ENCODE measurements around the gene SLAMF6.

SLAMF6 gene

DNA sequence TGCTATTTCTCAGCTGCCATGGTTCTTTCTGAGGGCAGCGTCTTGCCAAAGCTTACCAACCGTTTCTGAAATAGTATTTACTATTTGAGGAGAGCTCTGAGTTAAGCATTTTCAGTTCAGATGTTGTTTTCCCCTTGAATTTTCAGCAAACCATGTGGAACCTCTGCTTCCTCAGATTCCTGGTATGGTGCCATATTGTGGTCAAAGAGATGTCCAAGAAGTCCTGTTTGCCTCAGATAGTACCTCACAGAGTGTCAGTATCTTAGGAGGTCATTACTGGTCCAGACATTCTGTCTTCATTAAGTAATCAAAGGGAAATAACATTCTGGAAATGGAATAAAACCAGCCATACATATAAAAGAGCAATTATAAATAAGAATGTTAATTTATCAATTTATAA is 86.1 kb downstream of the SLAMF6 start:
- no peak overlapping the region for H3K9ac ChIP-seq (ENCODE audit: low read length)
- no peak overlapping the region for H3K4me3 ChIP-seq (ENCODE audit: low read length)

More for the DNA sequence above, 86.1 kb downstream of the SLAMF6 start:
- no peaks in the 10 kb centered on the region for H3K27me3 ChIP-seq (ENCODE audit: control insufficient read depth, insufficient read depth, low read length)
- H3K27ac ChIP-seq (ENCODE audit: low read length): no peak overlapping the region
- no peaks in the 10 kb centered on the region for H3K36me3 ChIP-seq (ENCODE audit: control insufficient read depth, low read depth, low read length)
- no peaks in the 10 kb centered on the region for H3K9me3 ChIP-seq (ENCODE audit: control insufficient read depth, low read depth, low read length)
- peaks cover 3% of the 10 kb centered on the region for H3K4me1 ChIP-seq (ENCODE audit: control insufficient read depth, low read depth, low read length)

All from iPS-18a (cell line).